ENCODE results near the gene KIAA2012. TPM values are rescaled to one million over a fixed set of nuclear protein-coding genes. Genes with fewer than 3 reads are reported as not detected.

Gene KIAA2012
- total RNA-seq, 1 donor from 2014 or later, result not detected

DNA sequence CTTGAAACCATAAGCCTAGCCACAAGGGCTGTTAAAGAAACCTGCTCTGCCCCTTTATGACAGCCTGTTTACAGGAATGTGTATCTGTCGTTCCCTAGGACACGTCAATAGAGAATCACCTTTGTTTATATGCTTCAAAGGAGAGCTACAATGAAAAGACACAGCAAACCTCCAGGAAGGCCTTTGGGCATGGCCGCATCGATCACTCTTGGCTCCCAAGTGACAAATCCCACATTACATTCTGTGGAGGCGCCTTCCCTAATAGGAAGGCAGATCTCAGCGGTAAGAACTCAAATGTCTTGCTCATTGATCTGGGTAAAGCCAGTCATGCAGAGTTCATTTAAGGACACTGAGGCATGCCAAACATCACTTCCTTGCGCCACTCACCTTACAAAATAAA, 26.5 kb downstream of the KIAA2012 start:
- FAIRE-seq (no peak), DNase-seq (ENCODE audit: low read depth) (no peak)
- Histone ChIP-seq H3K27me3 (ENCODE audit: control insufficient read depth, insufficient read depth, low read length) (no peaks in the 10 kb centered on the region), H3K36me3 (ENCODE audit: control insufficient read depth, insufficient read depth, low read length) (no peaks in the 10 kb centered on the region), H3K4me3 (ENCODE audit: low read depth, low read length) (no peak overlapping the region)
- TF ChIP-seq, protein P1, sequence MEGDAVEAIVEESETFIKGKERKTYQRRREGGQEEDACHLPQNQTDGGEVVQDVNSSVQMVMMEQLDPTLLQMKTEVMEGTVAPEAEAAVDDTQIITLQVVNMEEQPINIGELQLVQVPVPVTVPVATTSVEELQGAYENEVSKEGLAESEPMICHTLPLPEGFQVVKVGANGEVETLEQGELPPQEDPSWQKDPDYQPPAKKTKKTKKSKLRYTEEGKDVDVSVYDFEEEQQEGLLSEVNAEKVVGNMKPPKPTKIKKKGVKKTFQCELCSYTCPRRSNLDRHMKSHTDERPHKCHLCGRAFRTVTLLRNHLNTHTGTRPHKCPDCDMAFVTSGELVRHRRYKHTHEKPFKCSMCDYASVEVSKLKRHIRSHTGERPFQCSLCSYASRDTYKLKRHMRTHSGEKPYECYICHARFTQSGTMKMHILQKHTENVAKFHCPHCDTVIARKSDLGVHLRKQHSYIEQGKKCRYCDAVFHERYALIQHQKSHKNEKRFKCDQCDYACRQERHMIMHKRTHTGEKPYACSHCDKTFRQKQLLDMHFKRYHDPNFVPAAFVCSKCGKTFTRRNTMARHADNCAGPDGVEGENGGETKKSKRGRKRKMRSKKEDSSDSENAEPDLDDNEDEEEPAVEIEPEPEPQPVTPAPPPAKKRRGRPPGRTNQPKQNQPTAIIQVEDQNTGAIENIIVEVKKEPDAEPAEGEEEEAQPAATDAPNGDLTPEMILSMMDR (IDR thresholded peaks at IDR 0.05; ENCODE audit: insufficient read depth, low read length, severe bottlenecking), result no peak

DNA sequence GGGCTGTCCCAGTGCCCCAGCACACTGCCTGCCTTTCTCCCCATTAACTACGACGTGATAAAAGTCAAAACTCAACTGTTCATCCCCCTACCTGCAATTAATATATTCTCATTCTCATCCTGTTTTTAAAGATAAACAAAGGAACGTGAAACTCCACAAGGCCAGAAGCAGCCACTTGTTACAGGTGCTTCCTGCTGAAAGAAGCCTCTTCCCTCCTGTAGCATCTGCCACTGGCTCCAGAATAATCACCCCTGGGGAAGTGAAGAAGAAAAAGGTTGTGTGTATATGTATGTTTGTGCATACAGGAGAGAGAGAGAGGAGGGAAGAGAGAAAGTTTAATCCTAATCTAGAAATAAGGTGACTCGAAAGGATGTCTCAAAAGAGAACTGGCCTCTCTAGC, 27.1 kb downstream of the KIAA2012 start:
- Histone ChIP-seq H3K27me3 (ENCODE audit: control insufficient read depth, insufficient read depth, low read length) (peaks cover under 1% of the 10 kb centered on the region), H3K36me3 (ENCODE audit: control insufficient read depth, insufficient read depth, low read length) (no peaks in the 10 kb centered on the region), H3K4me3 (ENCODE audit: low read depth, low read length) (no peak overlapping the region)
- TF ChIP-seq, protein P1 (IDR thresholded peaks at IDR 0.05; ENCODE audit: insufficient read depth, low read length, severe bottlenecking), result no peak
- DNase-seq (ENCODE audit: low read depth) (no peak), FAIRE-seq (no peak)

DNA sequence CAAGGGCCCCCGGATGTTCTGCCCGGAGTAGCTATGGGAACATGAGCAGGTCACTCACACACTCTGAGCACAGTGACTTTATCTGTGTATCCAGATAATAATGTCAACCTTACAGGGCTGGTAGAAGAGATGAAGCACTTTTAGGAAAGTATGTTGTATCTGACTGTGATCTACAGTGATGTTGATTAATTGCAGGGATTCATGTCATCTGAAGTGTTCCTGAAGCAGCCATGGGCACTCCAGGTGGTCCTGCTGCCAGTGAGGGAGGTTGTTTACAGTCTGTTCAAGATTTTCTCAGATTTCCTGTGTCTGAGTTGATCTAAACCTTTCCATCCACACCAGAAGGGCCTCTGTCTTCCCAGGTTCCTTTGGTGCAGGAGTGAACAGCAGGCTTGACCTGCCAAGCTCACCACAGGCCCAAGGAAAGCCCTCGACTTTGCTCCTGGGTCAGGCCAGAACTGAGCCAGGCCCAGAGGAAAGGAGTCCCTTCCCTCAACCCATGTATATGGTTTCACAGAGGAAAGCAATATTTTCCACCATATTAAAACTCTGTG, 28.0 kb downstream of the KIAA2012 start:
- Histone ChIP-seq H3K4me3 (ENCODE audit: low read depth, low read length) (no peak overlapping the region), H3K27me3 (ENCODE audit: control insufficient read depth, insufficient read depth, low read length) (peaks cover 4% of the 10 kb centered on the region), H3K36me3 (ENCODE audit: control insufficient read depth, insufficient read depth, low read length) (no peaks in the 10 kb centered on the region)
- TF ChIP-seq, protein P1 (IDR thresholded peaks at IDR 0.05; ENCODE audit: insufficient read depth, low read length, severe bottlenecking), result no peak
- FAIRE-seq (no peak), DNase-seq (ENCODE audit: low read depth) (no peak)

DNA sequence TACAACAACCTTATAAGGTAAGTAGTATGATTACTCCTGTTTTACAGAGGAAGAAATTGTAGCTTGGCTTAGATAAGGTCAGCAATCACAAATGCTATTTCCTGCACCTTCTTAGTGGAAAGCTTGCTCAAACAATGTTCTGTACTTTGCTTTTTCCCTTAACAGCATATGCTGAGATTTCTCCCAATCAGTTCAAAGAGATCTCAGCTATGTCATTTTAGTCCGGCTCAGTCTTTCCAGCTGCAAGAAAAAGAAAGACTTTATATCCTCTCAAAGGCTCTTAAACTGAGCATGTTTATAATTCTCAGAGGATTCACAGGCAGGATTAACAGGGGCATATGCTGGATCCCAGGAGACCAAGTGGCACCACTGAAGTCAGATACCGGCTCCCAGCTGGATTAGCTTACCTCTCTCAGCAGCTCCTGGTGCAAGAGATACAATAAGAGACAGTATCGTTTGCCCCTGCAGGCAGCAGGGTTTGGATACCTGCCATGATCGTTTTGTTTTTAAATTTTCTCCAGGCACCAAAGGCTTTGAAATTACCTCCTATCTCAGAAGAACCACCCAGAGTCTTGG, 29.5 kb downstream of the KIAA2012 start:
- TF ChIP-seq, protein P1 (IDR thresholded peaks at IDR 0.05; ENCODE audit: insufficient read depth, low read length, severe bottlenecking), result no peak
- H3K36me3 ChIP-seq (ENCODE audit: control insufficient read depth, insufficient read depth, low read length), result no peaks in the 10 kb centered on the region
- no peak for FAIRE-seq

DNA sequence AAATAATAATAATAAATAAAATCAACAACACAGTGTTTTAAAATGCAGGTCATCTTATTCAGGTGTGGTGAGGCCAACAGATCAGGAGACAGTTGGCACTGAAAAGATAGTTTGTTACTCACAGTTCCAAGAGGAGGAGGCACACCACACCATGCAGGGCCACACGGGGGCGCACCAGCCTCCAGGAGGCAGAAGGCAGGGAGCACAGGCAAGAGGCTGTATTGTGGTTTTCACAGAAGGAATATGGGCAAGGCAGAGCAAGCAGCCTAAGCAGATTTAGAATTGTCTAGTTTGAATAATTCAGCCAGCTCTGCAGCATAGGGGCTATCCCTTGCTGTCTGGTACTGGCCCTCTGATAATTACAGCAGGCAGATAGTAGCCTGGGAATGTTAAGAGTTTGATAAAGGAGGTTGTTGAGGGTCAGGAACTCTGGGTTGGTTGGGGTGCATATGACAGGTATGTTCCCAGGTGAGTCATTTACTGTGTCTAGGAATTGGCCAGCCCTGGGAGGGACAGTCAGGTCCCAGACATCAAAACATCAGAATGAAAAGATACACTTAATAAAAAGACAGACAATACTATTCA, 31.3 kb downstream of the KIAA2012 start:
- peaks cover 4% of the 10 kb centered on the region for H3K27me3 ChIP-seq (ENCODE audit: control insufficient read depth, insufficient read depth, low read length)
- H3K4me3 ChIP-seq (ENCODE audit: low read depth, low read length), result no peak overlapping the region
- DNase-seq (ENCODE audit: low read depth) (peak; percentile 43), FAIRE-seq (no peak)
- no peaks in the 10 kb centered on the region for H3K36me3 ChIP-seq (ENCODE audit: control insufficient read depth, insufficient read depth, low read length)
- TF ChIP-seq, protein P1 (IDR thresholded peaks at IDR 0.05; ENCODE audit: insufficient read depth, low read length, severe bottlenecking), result peak; percentile 75

More for the DNA sequence above, 29.5 kb downstream of the KIAA2012 start:
- Histone ChIP-seq H3K27me3 (ENCODE audit: control insufficient read depth, insufficient read depth, low read length) (peaks cover 4% of the 10 kb centered on the region), H3K4me3 (ENCODE audit: low read depth, low read length) (no peak overlapping the region)
- no peak for DNase-seq (ENCODE audit: low read depth)
